HG03103 (cell line): Measurements from ENCODE around the gene PPP1R13B.
A peak's percentile ranks its signal among the peaks of the same experiment; 100 is the strongest.

Experiments used
- ATAC-seq: cut with Tn5 transposase; IDR thresholded peaks from one replicate; pipeline ENCODE4 v1.9.1; 2021; ENCODE audit warnings: low read depth; ENCODE audit not compliant: unreplicated experiment

Gene PPP1R13B

DNA sequence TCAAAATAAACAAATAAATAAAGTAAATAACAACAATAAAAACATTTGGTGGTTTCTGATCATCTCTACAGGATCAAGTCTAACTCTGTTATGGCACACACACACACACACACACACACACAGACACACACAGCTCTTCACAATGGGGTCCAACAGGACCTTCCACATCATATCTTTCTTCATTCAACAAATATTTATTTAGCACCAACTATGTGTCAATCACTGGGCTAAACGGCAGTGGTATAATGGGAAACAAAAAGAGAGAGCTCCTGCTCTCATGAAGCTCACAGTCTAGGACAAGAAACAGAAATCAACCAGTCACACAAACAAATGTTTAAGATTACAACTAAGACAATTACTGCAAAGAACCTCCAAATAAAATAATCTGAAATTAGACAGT is 9.3 kb downstream of the PPP1R13B start:
- ATAC-seq, result no peak

DNA sequence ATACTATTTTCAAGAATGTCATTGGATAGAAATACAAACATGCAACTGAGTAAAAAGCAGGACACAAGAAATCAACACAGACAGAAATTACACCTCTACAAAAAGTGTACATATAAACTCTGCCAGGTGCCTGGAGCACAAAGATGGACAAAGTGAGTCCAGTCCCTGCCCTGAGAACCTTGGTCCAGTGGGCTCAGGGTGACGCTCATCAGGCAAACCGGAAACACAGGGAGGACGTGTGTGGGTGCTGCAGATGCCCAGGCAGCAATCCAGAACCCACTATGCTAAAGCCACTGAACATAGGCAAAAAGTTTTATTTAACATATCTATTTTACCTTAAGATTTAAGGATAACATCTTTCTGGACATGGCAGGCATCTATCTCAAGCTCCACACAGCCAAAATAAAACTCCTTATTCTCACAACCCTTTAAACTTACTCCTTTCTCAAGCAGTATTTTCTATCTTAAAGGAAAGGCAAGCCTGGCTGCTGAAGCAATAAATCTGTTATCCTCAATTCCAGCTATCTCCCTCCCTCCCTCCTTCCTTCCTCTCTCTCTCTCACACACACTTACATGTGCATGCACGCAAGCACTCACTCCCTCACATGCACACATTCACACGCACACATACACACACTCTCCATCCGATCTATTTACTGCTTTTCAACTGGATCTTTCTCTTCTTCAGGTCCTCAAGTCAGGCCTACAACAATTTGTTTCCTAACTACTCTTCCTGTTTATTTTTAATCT is 10.2 kb downstream of the PPP1R13B start:
- no peak for ATAC-seq

DNA sequence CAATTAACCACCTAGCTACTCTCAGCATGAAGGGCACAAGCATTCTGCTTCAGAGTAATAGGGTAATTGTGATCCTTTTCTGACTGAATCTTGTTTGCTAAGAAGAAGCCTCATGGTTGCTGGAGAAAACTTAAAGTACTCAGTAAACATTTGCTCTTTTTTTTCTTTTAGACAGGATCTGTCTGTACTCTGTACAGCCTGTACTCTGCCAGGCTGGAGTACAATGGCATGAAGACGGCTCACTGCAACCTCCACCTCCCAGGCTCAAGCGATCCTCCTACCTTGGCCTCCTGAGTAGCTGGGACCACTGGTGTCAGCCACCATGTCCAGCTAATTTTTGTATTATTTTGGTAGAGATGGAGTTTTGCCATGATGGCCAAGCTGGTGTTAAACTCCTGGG is 12.4 kb downstream of the PPP1R13B start:
- ATAC-seq, result no peak

DNA sequence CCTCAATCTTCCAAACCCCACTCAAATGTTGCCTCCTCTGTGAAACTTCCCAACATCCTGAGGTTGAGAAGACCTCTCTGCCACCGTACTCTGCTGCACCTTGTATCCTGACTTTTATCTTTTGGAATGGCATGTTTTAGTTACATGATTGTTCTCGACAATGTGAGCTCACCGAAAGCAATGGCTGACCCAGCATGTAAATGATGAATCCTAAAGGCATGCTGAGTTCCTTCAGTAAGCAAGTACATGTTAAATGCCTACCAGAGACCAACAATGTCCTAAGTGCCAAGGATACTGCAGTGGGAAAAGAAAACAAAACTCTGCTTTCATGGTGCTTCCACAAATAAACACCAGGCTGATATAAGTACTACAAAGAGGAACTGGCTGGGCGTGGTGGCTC is 13.7 kb downstream of the PPP1R13B start:
- no peak for ATAC-seq

GRCh38 chr14:103832046-103832445 is 15.3 kb downstream of the PPP1R13B start:
- no peak for ATAC-seq

GRCh38 chr14:103830511-103831270 is 16.7 kb downstream of the PPP1R13B start:
- ATAC-seq, result no peak

- no peak for ATAC-seq
Measured at GRCh38 chr14:103828315-103828967, 18.9 kb downstream of the PPP1R13B start.

- no peak for ATAC-seq
Measured at GRCh38 chr14:103825101-103825500, 22.3 kb downstream of the PPP1R13B start.

GRCh38 chr14:103820908-103821307 is 26.5 kb downstream of the PPP1R13B start:
- ATAC-seq, result no peak

GRCh38 chr14:103820382-103820781 is 27.0 kb downstream of the PPP1R13B start:
- ATAC-seq, result no peak

DNA sequence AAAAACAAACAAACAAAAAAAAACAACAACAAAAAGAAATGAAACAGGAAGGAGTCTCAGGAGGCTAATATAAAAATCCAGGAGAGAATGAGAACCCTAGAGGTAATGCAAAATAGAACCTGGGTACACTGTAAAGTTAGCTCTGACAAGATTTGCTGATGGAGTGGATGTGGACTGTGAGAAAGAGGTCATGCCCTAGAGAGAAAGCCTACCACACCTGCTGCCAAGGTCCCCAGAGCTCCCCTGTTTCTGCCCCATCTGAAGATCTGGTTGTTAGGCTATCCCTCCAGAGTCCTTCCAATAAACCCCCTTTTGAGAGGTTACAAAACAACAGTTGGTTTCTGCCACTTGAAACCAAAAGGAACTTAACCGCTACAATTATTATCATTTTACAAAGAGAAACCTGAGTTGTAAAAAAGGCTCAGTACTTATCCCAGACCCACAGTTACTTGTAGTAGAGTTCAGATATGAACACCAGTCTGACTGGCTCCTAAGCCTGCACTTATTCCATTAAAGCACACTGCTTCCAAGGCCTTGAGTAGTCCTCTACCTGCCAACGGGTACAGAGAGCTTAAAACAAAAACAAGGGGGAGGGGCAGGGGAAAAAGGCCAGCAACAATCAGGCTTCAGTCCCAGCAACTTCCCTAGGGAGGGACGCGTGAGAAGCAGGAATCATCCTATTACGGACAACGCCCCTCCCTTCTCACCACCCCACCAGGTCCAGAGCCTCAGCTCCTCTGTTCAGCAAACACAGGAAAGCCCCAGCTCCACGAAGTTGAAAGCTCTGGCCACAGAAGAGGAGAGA is 27.7 kb downstream of the PPP1R13B start:
- ATAC-seq, result no peak

DNA sequence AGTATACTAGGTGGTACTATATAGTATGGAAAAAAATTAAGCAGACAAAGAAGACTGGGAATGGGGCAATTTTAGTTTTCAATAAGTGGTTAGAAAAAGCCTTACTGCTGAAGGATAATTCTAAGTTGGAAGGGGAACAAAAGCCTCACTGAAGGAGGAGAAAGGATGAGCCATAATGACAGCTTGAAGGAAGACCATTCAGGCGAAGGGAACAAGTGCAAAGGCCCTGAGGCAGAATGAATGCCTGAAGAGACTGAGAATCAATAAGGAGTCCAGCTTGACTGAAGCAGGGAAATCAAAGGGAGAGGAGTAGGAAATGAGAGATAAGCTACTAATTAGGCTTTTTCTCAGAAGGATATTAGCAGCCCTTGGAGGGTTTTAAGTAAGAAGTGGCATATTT is 28.5 kb downstream of the PPP1R13B start:
- ATAC-seq, result no peak

GRCh38 chr14:103818422-103818821 is 29.0 kb downstream of the PPP1R13B start:
- ATAC-seq, result no peak

DNA sequence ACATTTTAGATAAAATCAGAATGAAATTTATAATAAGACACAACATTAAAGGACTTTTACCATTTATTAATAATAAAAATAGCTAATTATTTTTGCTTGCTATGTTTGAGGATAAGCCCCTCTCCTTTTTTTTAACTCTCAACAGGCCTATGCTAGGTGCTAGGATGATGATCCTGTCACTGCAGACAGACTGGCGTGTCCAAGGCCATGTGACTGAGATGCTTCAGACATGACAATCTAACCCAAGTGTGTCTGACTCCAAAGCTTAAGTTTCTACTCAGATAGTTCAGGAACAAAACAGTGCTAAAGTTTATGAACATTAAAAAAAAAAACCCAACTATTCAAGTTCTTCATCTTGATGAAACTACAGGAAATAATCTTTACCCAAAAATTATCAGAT is 29.8 kb downstream of the PPP1R13B start:
- no peak for ATAC-seq

- ATAC-seq, result no peak
Measured at GRCh38 chr14:103816991-103817390, 30.4 kb downstream of the PPP1R13B start.

GRCh38 chr14:103815253-103815652 is 32.1 kb downstream of the PPP1R13B start:
- no peak for ATAC-seq

DNA sequence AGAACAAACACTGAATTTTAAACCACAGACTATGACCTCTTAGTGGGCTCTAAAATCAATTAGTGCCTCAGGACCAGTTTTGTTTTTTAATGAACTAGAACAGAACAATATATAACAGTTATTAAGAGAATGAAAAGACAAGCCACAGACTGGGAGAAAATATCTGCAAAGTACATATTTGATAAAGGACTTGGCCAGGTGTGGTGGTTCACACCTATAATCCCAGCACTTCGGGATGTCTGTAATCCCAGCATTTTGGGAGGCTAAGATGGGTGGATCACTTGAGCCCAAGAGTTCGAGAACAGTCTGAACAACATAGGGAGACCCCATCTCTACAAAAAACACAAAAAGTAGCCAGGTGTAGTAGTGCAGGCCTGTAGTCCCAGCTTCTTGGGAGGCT is 36.2 kb downstream of the PPP1R13B start:
- ATAC-seq, result no peak

GRCh38 chr14:103808403-103809001 is 38.9 kb downstream of the PPP1R13B start:
- ATAC-seq, result no peak

GRCh38 chr14:103806805-103807204 is 40.6 kb downstream of the PPP1R13B start:
- peak; percentile 57 for ATAC-seq

- ATAC-seq, result no peak
Measured at GRCh38 chr14:103805708-103806107, 41.7 kb downstream of the PPP1R13B start.
